Upper lobe of left lung (tissue), 4 donors: ENCODE measurements around the gene APBA3.

Experiments
- CTCF ChIP-seq, 6 experiments: fragments of 450-650 bp in 4 of 6; fragments of 200-600 bp in 2 of 6; sonication (generic) in 2 of 6; IDR thresholded peaks; one replicate each; pipeline ENCODE4 v1.5.1; 2016 to 2019; ENCODE audit warnings: antibody characterized with exemption in 6 of 6
- EP300 ChIP-seq, 4 donors: sonication (generic); formaldehyde crosslinking; IDR thresholded peaks; one replicate each; pipeline ENCODE4 v1.5.1; 2017; ENCODE audit warnings: antibody characterized with exemption in 4 of 4, control low read depth in 2 of 4
- POLR2A ChIP-seq, 4 donors: fragments of 450-650 bp; IDR thresholded peaks; one replicate each; pipeline ENCODE4 v1.5.1; 2016 to 2017; ENCODE audit warnings: antibody characterized with exemption in 4 of 4, mild to moderate bottlenecking in 2 of 4

DNA sequence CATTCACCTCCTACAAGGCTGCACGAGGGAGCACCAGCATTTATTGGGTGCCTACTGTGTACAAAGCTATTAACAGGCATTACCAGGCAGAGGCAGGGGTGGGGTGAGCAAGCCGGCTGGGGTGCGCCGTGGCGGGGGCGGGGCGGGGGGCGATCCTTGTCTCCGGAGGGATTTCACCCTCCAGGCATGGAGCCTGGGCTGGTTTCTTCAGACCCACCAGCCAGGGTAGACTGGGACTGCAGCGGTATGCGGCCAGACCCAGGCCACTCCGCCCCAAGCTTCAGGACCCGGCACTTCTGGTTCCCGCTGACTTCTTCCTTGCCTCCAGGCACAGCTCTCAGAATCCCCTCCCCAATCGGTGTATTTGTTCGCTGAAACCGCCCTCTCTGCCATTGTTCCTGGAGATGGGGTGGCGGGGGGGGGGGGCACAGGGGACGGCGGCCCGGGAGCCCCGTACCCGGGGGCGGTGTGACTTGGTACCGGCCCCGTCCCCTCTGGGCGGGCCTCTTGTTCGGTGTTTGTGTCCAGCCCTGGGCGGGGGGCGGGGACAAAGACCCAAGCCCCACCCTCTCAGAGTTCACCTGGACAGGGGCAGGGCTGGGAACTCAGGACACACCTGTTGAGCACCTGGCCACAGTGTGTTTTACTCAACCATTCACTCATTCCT is 38.9 kb downstream of the APBA3 start:
- TF ChIP-seq CTCF (IDR thresholded peaks at IDR 0.05), result no peak
- no peak for TF ChIP-seq EP300 (IDR thresholded peaks at IDR 0.05)
- no peak for TF ChIP-seq POLR2A (IDR thresholded peaks at IDR 0.05)
